Tongue (tissue), 2 donors: ENCODE measurements around the gene ATOX1. TPM values are rescaled to one million over a fixed set of nuclear protein-coding genes. Genes with fewer than 3 reads are reported as not detected.
"Not testable (repeated sequence)": the region's sequence is repeated elsewhere in the genome, so short reads cannot be mapped to it uniquely, and the experiment has no call there.

Experiments used
- DNase-seq: peaks from one replicate; pipeline ENCODE4 v3.0.0-alpha.2; 2015
- total RNA-seq: library from RNA; depleted of rRNA; stranded (reverse); fragments of >200 nt; gene quantifications from one replicate; pipeline ENCODE4 v1.2.3, GENCODE V29; 2014

The ATOX1 gene
- total RNA-seq, 1 donor from 2014 or later: 48.9 TPM

DNA sequence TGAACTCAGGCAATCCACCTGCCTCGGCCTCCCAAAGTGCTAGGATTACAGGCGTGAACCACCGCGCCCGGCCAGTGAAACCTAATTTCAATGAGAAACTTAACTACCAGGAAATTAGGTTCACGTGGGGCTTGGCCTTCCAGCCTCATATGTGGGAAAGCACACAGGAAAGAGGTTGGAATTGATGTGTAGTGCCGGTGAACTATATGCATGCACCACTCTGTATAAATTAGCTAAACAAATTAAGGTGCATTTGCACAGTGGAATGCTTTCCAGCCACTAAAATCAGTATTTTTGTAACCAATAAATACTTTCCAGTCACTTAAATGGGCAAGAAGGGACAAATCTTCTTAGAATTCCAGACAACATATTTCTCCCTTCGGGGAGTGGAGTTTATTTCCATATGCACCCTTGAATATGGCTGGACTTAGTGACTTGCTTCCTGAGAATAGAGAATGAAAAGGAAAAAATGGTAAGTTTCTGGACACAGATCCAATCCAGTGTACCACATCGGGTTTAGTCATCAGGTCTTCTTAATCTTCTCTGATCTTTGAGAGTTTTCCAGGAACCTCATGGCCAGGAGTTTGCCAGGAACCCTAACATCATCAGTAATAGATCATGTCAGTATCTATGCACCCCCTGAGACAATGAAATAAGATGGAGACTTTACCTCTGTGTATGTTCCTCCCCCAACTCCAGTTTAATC, 24.9 kb downstream of the ATOX1 start:
- no peak for DNase-seq

DNA sequence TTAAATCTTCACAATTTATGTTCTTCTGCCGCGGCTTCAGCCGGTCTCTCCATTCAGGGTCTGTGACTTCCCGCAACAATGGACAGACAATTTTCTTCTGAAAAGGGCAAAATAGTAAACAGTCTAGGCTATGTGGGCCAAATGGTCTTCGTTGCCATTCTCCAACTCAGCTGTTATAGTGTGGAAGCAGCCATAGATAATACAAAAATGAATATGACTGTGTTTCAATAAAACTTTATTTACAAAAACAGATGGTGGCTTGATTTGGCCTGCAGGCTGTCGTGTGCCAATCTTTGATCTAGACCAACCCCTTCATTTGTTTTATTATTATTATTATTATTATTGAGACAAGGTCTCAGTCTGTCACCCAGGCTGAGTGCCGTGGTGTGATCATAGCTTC, 28.1 kb downstream of the ATOX1 start:
- DNase-seq: no peak

GRCh38 chr5:151729597-151729996, 28.8 kb downstream of the ATOX1 start:
- not testable (repeated sequence) for DNase-seq

DNA sequence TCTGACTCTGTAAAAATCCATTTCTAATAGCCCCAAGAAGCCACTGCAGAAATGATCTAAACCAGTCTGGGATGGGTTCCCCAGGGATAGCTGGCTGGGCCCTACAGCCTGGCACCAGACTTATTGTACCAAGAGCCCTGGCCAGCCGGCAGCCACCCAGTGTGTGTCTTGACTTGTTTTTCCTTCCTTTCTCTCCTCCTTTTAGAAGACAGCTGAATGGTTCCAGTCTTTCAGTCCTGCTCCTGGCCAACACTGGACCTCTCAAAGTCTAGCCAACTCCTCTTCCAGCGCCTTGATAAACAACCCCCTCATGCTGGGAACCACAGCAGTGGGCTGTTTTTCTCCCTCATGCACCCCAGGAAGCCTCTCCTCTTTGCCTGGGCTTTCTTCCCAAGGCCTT, 34.1 kb downstream of the ATOX1 start:
- DNase-seq: no peak

DNA sequence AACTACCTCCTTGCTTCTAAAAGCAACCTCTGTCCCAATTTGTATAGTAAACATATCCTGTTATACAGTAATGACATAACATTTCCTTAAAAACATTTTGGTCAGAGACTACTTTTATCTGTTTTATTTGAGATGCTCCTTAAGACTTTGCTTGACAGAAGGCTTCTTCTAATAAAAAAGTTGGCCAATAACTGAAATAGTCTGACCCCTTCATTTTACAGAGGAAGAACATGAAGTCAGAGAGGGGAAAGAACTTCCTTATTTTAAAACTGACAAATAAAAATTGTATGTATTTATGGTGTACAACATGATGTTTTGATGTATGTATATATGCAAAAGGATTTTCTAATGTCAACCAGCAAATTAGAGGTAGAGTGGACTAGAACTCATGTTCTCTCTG, 35.9 kb downstream of the ATOX1 start:
- DNase-seq: no peak

DNA sequence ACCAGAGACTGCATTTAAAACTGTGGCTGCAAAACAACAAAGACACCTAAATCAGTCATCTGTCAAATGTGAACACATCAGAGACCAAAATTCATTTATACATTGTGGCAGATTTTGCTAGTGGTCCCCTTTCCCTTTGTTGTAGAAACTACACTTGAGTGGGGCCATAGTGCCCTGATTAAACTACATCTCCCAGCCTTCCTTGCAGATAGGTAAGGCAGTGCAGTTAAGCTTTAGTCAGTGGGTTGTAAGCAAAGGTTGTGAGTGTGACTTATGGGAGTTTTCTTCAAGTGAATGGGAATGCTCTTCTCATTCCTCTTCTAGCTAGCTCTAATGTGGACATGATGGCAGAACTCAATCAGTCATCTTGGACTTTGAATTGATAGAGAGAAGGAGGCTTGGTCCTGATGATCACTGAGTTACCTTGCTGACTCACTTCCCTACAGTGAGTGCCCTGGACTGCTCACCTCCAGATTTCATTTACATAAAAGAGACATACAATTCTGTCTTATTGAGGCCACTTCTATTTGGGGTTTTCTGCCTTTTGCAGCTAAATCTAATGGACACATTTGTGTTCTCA, 36.5 kb downstream of the ATOX1 start:
- DNase-seq: no peak

GRCh38 chr5:151721087-151721646, 37.3 kb downstream of the ATOX1 start:
- DNase-seq: peak; percentile 54

DNA sequence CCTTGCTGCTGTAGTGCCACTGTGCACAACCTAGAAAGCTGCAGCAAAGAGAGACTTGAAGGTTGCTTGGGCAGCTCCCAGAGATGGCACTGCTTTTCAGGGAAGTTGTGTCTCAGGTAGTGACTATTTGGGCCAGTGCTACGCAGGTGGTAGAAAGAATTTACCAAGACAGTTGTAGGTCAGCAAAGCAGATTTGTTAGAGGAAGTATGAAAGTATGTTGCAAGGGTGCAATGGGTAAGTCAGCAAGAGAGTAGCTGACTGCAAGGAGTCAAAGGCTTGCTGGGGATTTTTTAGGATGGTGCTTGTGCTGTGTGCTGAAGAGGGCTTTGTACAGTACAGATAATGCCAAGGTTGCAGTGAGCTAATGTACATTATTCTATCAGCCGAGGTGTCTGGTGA, 38.2 kb downstream of the ATOX1 start:
- DNase-seq: no peak

DNA sequence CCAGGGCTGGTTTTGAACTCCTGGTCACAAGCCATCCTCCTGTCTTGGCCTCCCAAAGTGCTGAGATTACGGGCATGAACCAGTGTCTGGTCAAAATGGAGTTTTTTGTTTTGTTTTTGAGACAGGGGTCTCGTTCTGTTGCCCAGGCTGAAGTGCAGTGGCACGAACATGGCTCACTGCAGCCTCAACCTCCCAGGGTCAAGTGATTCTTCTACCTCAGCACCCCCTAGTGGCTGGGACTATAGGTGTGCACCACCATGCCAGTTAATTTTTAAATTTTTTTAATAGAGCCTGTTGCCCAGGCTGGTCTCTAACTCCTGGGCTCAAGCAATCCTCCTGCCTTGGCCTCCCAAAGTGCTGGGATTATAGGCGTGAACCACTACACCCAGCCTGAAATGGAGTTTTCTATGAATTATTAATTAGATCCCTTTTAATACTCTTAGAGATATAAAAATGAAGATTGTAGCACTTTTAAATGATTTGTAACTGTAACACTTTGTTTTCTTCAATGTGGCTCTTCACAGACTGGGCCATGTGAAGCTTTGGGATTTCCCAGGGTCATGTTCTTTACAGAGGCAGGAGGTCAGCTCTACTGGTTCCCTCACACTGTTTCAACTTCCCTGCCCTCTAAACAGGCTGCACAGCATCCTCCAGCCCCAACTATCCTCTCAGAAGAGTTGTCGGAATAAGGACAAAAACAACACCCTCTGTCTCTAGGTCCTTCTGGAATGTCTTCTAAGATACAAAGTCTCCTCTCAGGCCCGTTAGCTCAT, 39.0 kb downstream of the ATOX1 start:
- DNase-seq: no peak

- peak; percentile 33 for DNase-seq
These were observed 39.8 kb downstream of the ATOX1 start for GRCh38 chr5:151718646-151719045.

GRCh38 chr5:151718153-151718552, 40.3 kb downstream of the ATOX1 start:
- peak; percentile 40 for DNase-seq

DNA sequence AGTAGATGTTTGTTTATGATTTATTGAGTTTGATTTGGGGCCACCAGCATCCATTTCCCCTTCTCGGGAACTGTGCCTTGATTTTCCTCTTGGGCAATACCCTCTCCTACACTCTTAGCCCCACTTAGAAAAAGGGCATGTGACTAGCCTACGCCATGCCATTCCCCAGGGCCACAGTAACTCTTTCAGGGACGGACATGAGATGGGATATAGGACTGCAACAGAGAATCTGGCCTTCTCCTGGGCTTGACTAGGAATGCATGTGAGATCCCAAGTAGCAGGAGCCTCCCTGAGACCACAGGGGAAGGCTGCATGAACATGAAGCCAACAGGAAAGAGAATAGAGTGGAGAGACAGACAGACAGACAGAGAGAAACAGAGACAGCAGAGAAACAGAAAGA, 41.0 kb downstream of the ATOX1 start:
- DNase-seq: no peak

- DNase-seq: no peak
These were observed 49.2 kb downstream of the ATOX1 start for GRCh38 chr5:151709109-151709735.

DNA sequence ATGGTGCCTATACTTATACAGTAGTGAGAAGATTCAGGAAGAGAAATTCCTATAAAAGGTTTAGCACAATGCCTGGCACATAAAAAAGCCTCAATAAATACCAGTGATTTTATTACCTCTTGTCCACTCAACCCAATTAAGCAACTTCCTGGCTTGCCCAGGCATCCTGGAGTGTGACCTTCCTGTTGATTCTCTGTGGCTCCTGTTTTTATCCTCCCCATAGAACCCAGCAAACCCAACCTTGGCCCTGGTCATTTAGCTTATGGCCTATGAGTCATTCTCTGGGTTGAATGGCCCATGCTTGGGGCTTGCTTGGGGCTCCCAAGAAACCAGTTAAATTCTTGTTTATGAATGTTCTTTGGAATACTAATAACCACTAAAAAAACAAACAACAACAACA, 50.3 kb downstream of the ATOX1 start:
- DNase-seq: no peak

DNA sequence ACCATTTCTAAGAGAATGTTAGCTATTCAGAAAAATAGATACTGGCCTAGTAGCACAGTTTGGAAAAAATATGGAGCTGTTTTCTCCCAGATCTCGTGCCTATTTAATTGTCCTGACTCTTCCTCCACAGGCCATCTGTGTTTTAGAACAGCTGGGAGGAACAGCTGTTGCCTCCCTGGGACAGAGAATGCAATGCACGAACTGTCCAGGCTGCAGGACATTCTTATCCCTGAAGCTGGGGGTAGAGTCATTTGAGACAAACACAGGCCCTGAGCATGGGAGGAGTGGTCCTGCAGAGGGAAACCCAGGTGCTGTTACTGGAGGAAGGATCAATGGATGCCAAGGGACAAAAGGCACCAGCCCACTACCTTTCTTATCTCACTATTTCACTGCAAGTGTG, 50.9 kb downstream of the ATOX1 start:
- DNase-seq: peak; percentile 92

DNA sequence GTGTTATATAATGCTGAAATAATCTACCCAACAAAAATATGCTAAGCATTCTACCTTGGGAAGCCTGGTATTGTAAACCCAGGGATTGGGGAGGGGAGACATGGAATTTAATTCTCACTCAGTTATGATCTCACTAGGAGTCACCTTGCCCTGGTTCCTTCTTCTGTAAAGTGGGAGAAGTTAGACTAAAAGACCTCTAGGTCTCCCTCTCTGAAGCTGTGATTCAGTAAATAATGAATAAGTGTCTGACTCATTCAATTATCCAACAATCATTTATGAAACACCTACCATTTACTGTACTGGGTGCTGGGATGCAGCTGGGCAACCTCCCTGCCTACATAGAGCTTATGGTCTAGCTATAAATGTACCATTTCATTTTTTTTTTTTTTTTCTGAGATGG, 51.5 kb downstream of the ATOX1 start:
- no peak for DNase-seq

DNA sequence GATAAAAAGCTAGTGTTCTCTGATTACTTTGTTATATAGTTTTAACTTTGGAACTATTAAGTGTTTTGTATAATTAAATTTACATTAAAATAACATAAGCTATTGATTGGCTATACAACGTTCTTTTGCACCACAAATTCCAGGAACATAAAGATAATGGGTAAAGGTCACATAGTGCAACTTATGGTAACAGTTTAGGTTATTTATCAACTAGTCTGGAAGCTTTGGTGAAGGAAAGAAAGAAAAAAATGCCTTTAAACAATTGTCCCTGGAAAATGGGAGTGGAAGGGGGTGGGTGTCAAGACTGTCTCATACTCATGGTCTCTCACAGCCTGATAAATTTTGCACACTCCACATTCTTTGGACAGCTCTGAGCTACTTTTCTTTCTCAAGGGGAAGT, 54.7 kb downstream of the ATOX1 start:
- DNase-seq: no peak

DNA sequence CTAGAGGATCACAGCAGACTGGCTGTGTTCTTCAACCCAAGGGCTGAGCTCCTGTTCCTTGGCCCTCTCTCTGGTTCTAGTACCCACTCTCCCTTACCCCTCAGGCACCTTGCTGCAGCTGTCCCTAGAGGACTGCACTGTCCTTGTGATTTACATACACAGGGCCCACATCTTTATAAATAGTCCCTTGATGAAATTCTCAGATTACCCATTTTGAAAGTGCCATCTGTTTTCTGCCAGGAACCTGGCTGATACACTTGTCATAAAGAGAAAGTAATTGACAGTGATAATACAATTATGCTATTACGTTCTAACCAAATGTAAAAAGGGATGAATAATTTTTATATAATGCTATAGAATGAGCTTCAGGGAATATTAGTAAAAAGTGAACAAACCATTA, 55.2 kb downstream of the ATOX1 start:
- peak; percentile 40 for DNase-seq

DNA sequence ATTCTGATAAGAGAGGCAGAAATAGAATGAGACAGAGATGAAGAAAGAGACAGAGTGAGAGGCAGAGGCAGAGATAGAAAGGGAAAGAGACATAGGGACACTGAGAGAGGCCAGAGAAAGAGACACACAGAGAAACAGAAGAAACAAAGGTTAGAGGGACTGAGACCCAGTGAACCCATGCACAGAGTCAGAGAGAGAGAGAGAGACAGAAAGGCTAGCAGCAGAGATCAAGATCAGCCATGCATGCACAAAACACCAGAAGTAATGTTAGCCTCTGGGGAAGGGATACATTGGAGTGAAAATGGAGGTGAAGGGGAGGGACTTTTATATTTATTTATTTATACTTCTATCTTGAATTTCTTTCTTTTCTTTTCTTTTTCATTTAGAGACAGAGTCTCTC, 57.6 kb downstream of the ATOX1 start:
- no peak for DNase-seq

- no peak for DNase-seq
These were observed 58.1 kb downstream of the ATOX1 start for GRCh38 chr5:151700296-151700695.

- DNase-seq: peak; percentile 94
These were observed 59.1 kb downstream of the ATOX1 start for GRCh38 chr5:151699071-151699901.

DNA sequence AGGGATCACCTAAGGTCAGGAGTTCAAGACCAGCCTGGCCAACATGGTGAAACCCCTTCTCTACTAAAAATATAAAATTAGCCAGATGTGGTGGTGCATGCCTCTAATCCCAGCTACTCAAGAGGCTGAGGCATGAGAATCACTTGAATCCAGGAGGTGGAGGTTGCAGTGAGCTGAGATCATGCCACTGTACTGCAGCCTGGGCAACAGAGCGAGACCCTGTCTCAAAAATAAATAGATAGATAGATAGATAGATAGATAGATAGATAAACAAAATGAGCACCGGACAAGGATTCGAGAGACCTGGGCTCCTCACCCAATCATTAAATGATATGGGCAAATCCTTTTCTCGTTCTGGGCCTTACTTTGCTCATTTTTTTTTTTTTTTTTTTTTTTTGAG, 60.4 kb downstream of the ATOX1 start:
- not testable (repeated sequence) for DNase-seq
